Neural progenitor cell (in vitro differentiated cells): Measurements from ENCODE around the gene ACTR6.

Source experiments
- CTCF ChIP-seq: fragments of 200-600 bp; sonication (generic); IDR thresholded peaks from 2 replicates; pipeline ENCODE4 v1.5.1; 2017; ENCODE audit warnings: antibody characterized with exemption, mild to moderate bottlenecking
- EZH2 ChIP-seq: fragments of 200-600 bp; sonication (generic); IDR thresholded peaks from 2 replicates; pipeline ENCODE4 v1.6.1; 2017; ENCODE audit warnings: antibody characterized with exemption, mild to moderate bottlenecking, moderate library complexity

- TF ChIP-seq EZH2 (no peak), CTCF (no peak)
Measured at GRCh38 chr12:100200463-100201181, at the start of gene ACTR6.
